H1 (cell line): ENCODE data around the gene HS6ST3. TPM values are rescaled to one million over a fixed set of nuclear protein-coding genes. Genes with fewer than 3 reads are reported as not detected.

Source experiments
- CTCF ChIA-PET: fragments of 300-600 bp; sonication (Branson Sonifier 250); formaldehyde crosslinking; loops from one replicate; lab custom pipeline; 2021; ENCODE audit not compliant: partially characterized antibody; lab: Charles Lee
- POLR2A ChIA-PET: fragments of 300-600 bp; sonication (Branson Sonifier 250); formaldehyde crosslinking; loops from one replicate; lab custom pipeline; 2021; ENCODE audit warnings: inconsistent platforms; ENCODE audit not compliant: partially characterized antibody; lab: Charles Lee
- DNase-seq, 2 experiments: peaks; one replicate each; pipeline versions ENCODE4 v3.0.0 to v3.0.0-alpha.2; 2010 to 2022; ENCODE audit warnings: low spot score in 2 of 2, low read depth in 1 of 2, mixed read lengths in 1 of 2
- FAIRE-seq: peaks from 2 replicates; lab custom pipeline; 2011; peaks lifted over from hg19 to GRCh38; lab: Jason Lieb, UNC
- H2AFZ ChIP-seq: 2 replicates; pipeline ENCODE4 v1.8.1; 2012; ENCODE audit warnings: low read length, inconsistent platforms
- H2AK5ac ChIP-seq: 2 replicates; pipeline ENCODE4 v1.6.1; 2013; ENCODE audit warnings: low read depth, low read length
- H2BK120ac ChIP-seq: replicated peaks from 2 replicates; pipeline ENCODE3; 2013; ENCODE audit warnings: low read depth, low read length, inconsistent platforms
- H2BK12ac ChIP-seq: 2 replicates; pipeline ENCODE4 v1.6.1; 2013; ENCODE audit warnings: low read depth, low read length
- H2BK15ac ChIP-seq: 2 replicates; pipeline ENCODE4 v1.6.1; 2013; ENCODE audit warnings: low read length
- H2BK20ac ChIP-seq: 2 replicates; pipeline ENCODE4 v1.6.1; 2013; ENCODE audit warnings: low read length
- H2BK5ac ChIP-seq: 2 replicates; pipeline ENCODE4 v1.6.1; 2013; ENCODE audit warnings: low read depth, low read length
- H3K14ac ChIP-seq: 2 replicates; pipeline ENCODE4 v1.6.1; 2013; ENCODE audit warnings: inconsistent platforms; ENCODE audit not compliant: insufficient read length
- H3K18ac ChIP-seq: 2 replicates; pipeline ENCODE4 v1.6.1; 2013; ENCODE audit warnings: low read length; ENCODE audit errors: extremely low read depth
- H3K23ac ChIP-seq: 2 replicates; pipeline ENCODE4 v1.6.1; 2013; ENCODE audit warnings: inconsistent platforms; ENCODE audit not compliant: insufficient read length
- H3K23me2 ChIP-seq: 2 replicates; pipeline ENCODE4 v1.6.1; 2013; ENCODE audit warnings: low read depth, low read length
- H3K27ac ChIP-seq: 2 replicates; pipeline ENCODE4 v1.6.1; 2011; ENCODE audit warnings: low read depth, low read length, inconsistent platforms
- H3K27me3 ChIP-seq, 4 experiments: replicated peaks in 1 of 4; 1 replicate in 1 of 4; 2 replicates in 3 of 4; pipeline versions ENCODE4 v1.6.1 to v1.8.1; 2011 to 2013; ENCODE audit warnings: low read length in 3 of 4, mild to moderate bottlenecking in 3 of 4, inconsistent platforms in 2 of 4, mixed read lengths in 2 of 4, moderate library complexity in 1 of 4; ENCODE audit not compliant: control insufficient read depth in 3 of 4, insufficient read depth in 3 of 4; ENCODE audit errors: extremely low read depth in 1 of 4
- H3K36me3 ChIP-seq, 4 experiments: 2 replicates each; pipeline versions ENCODE4 v1.6.1 to v1.8.1; 2011 to 2013; ENCODE audit warnings: mild to moderate bottlenecking in 4 of 4, low read length in 3 of 4, moderate library complexity in 2 of 4, control low read depth in 1 of 4, inconsistent platforms in 1 of 4; ENCODE audit not compliant: insufficient read depth in 4 of 4, control insufficient read depth in 2 of 4
- H3K4ac ChIP-seq: replicated peaks from 2 replicates; pipeline ENCODE3; 2013; ENCODE audit warnings: low read length, low read depth, mixed read lengths, inconsistent platforms; ENCODE audit not compliant: insufficient read length
- H3K4me1 ChIP-seq, 4 experiments: replicated peaks in 1 of 4; 1 replicate in 1 of 4; 2 replicates in 3 of 4; pipeline versions ENCODE4 v1.6.1 to v1.8.1; 2011 to 2013; ENCODE audit warnings: low read length in 3 of 4, inconsistent platforms in 2 of 4, mixed read lengths in 1 of 4; ENCODE audit not compliant: insufficient read depth in 4 of 4, control insufficient read depth in 3 of 4
- H3K4me2 ChIP-seq, 2 experiments: 2 replicates each; pipeline versions ENCODE4 v1.6.1 to v1.8.1; 2011 to 2013; ENCODE audit warnings: low read depth in 2 of 2, low read length in 2 of 2, control low read depth in 1 of 2, inconsistent platforms in 1 of 2, mild to moderate bottlenecking in 1 of 2; ENCODE audit not compliant: insufficient read depth in 1 of 2
- H3K4me3 ChIP-seq, 4 experiments: fragments of 200-600, 300-600 bp in 1 of 4; sonication (generic), shearing (Covaris generic), sonication (Bioruptor Twin) in 1 of 4; 2 replicates each; pipeline versions ENCODE4 v1.5.1 to v1.8.1; 2011 to 2016; ENCODE audit warnings: low read length in 4 of 4, low read depth in 3 of 4, control low read depth in 2 of 4, inconsistent platforms in 2 of 4, mild to moderate bottlenecking in 2 of 4, mixed read lengths in 1 of 4, moderate library complexity in 1 of 4; ENCODE audit not compliant: insufficient read depth in 2 of 4; ENCODE audit errors: extremely low read depth in 1 of 4
- H3K56ac ChIP-seq: replicated peaks from 2 replicates; pipeline ENCODE3; 2013; ENCODE audit warnings: low read depth, mild to moderate bottlenecking, mixed read lengths, low read length, inconsistent platforms; ENCODE audit not compliant: insufficient read length
- H3K79me1 ChIP-seq: 2 replicates; pipeline ENCODE4 v1.6.1; 2013; ENCODE audit warnings: low read depth, low read length, control low read depth
- H3K79me2 ChIP-seq, 2 experiments: 2 replicates each; pipeline versions ENCODE4 v1.6.1 to v1.8.1; 2012 to 2013; ENCODE audit warnings: low read length in 2 of 2, mild to moderate bottlenecking in 2 of 2, inconsistent platforms in 1 of 2; ENCODE audit not compliant: insufficient read depth in 2 of 2, control insufficient read depth in 1 of 2
- H3K9ac ChIP-seq, 4 experiments: replicated peaks in 1 of 4; 1 replicate in 1 of 4; 2 replicates in 3 of 4; pipeline versions ENCODE4 v1.6.1 to v1.8.1; 2011 to 2013; ENCODE audit warnings: low read depth in 3 of 4, low read length in 3 of 4, control low read depth in 2 of 4, mild to moderate bottlenecking in 2 of 4, moderate library complexity in 2 of 4, inconsistent platforms in 1 of 4; ENCODE audit errors: extremely low read depth in 1 of 4
- H3K9me3 ChIP-seq, 2 experiments: 2 replicates each; pipeline versions ENCODE4 v1.6.1 to v1.8.1; 2012 to 2013; ENCODE audit warnings: mild to moderate bottlenecking in 2 of 2, moderate library complexity in 2 of 2, control low read depth in 1 of 2, inconsistent platforms in 1 of 2, low read depth in 1 of 2, low read length in 1 of 2, mixed read lengths in 1 of 2; ENCODE audit not compliant: insufficient read depth in 2 of 2
- H4K20me1 ChIP-seq, 2 experiments: replicated peaks in 1 of 2; 2 replicates each; pipeline versions ENCODE3 to v1.8.1; 2011 to 2013; ENCODE audit warnings: inconsistent platforms in 2 of 2, low read length in 2 of 2, mild to moderate bottlenecking in 1 of 2; ENCODE audit not compliant: insufficient read depth in 2 of 2, control insufficient read depth in 1 of 2
- H4K5ac ChIP-seq: 2 replicates; pipeline ENCODE4 v1.6.1; 2013; ENCODE audit warnings: low read length, low read depth, mixed read lengths, inconsistent platforms; ENCODE audit not compliant: insufficient read length
- H4K8ac ChIP-seq: 2 replicates; pipeline ENCODE4 v1.8.0; 2013; ENCODE audit warnings: mild to moderate bottlenecking, moderate library complexity, low read length, inconsistent platforms; ENCODE audit not compliant: insufficient read depth; ENCODE audit errors: extremely low read depth
- H4K91ac ChIP-seq: replicated peaks from 2 replicates; pipeline ENCODE3; 2013; ENCODE audit warnings: low read length, mixed read lengths, inconsistent platforms; ENCODE audit not compliant: insufficient read length
- CREB1 ChIP-seq: IDR thresholded peaks from 2 replicates; pipeline ENCODE4 v1.6.1; 2012; ENCODE audit warnings: inconsistent platforms
- WGBS, 2 experiments: shearing (Covaris generic) in 1 of 2; methylation state at CpG; one replicate each; pipeline versions ENCODE4 v1.1.6 to v1.1.7; 2013 to 2015; ENCODE audit warnings: low lambda C conversion rate in 2 of 2, mixed read lengths in 2 of 2, inconsistent platforms in 1 of 2, low coverage in 1 of 2, missing lambda C conversion rate in 1 of 2; ENCODE audit not compliant: insufficient replicate concordance in 2 of 2, insufficient coverage in 1 of 2, insufficient read length in 1 of 2; ENCODE audit errors: extremely low coverage in 1 of 2, missing lambda C conversion rate in 1 of 2; 5-methylcytosine and 5-hydroxymethylcytosine counted together
- polyA plus RNA-seq, 7 experiments: library from polyadenylated mRNA; depleted of rRNA in 3 of 7; stranded (reverse) in 5 of 7; unstranded in 2 of 7; fragments of >200 nt in 5 of 7; fragments of 200-250 nt in 2 of 7; gene quantifications; 1 replicate in 5 of 7; 2 replicates in 1 of 7; 4 replicates in 1 of 7; pipeline versions ENCODE4 v1.2.1 to v1.2.3, GENCODE V29; 2011 to 2013; ENCODE audit warnings: missing spikeins in 2 of 7, mixed read lengths in 2 of 7
- total RNA-seq: library from RNA; stranded (reverse); fragmentation: NEBNext Ultra II Directional; extraction: Animal tissue kit (Norgen Biotek cat#: 25700); gene quantifications from 2 replicates; pipeline ENCODE4 v1.2.1, GENCODE V29; 2021

Gene HS6ST3
- total and polyA plus RNA-seq, 2 of the 8 experiments (the other 6 are each of a cell fraction or from before 2014, with no cell fraction given): 0.45 to 1.2 TPM

GRCh38 chr13:96809366-96810096, 719.6 kb downstream of the HS6ST3 start:
- H3K9ac ChIP-seq: no peak overlapping the region
- no peak overlapping the region for H2AFZ ChIP-seq
- ChIA-PET POLR2A (no interaction called here), CTCF (interaction anchor here (0.7 to 1.7 kb wide), 4 partner anchors 13 to 184 kb away, joined by 3 read pairs; no protein-coding TSS in a partner anchor)
- H2BK15ac ChIP-seq: no peak overlapping the region
- no peaks in the 10 kb centered on the region for H3K9me3 ChIP-seq
- no peaks in the 10 kb centered on the region for H3K23me2 ChIP-seq
- DNase-seq (no peak), FAIRE-seq (no peak)
- no peak overlapping the region for H3K56ac ChIP-seq
- no peak overlapping the region for H3K4ac ChIP-seq
- no peak overlapping the region for H4K91ac ChIP-seq
- H4K8ac ChIP-seq: no peak overlapping the region
- no peaks in the 10 kb centered on the region; a peak in 1 of 7 replicates for H3K27me3 ChIP-seq
- H4K5ac ChIP-seq: no peak overlapping the region
- no peak overlapping the region for H2BK120ac ChIP-seq
- no peaks in the 10 kb centered on the region for H4K20me1 ChIP-seq
- no peak overlapping the region for H3K18ac ChIP-seq
- H2BK20ac ChIP-seq: no peak overlapping the region
- H2AK5ac ChIP-seq: no peak overlapping the region
- H3K23ac ChIP-seq: no peak overlapping the region
- H3K36me3 ChIP-seq: no peaks in the 10 kb centered on the region
- H3K79me2 ChIP-seq: no peaks in the 10 kb centered on the region
- H3K4me1 ChIP-seq: no peaks in the 10 kb centered on the region
- no peak overlapping the region for H2BK12ac ChIP-seq
- no peak overlapping the region for H2BK5ac ChIP-seq
- WGBS, 2 experiments: 88% methylated on average over 5 of the region's 5 CpGs; no CpG with 5 or more reads in 1 of the 2 experiments
- H3K79me1 ChIP-seq: no peaks in the 10 kb centered on the region
- H3K4me2 ChIP-seq: no peak overlapping the region
- no peak overlapping the region for H3K14ac ChIP-seq
- H3K4me3 ChIP-seq: no peak overlapping the region
- H3K27ac ChIP-seq: no peak overlapping the region
- no peak for TF ChIP-seq CREB1
